GM12878 (cell line): ENCODE data around the gene SLC34A1. TPM values are rescaled to one million over a fixed set of nuclear protein-coding genes. Genes with fewer than 3 reads are reported as not detected.

Experiments
- ATAC-seq: fragments of 200-7000 bp; cut with Tn5 transposase; 3 replicates; pipeline ENCODE4 v1.9.1; 2020; ENCODE audit warnings: mild to moderate bottlenecking, moderate library complexity
- BruUV-seq: library from RNA; stranded (reverse); fragments of 400-500 nt; replicated peaks from 2 replicates; lab custom pipeline; 2021; lab: Mats Ljungman, UMichigan
- CTCF ChIA-PET: fragments of 300-600 bp; sonication (Branson Sonifier 250); formaldehyde crosslinking; extraction: SDS; loops from one replicate; lab custom pipeline; 2021; ENCODE audit warnings: inconsistent platforms; lab: Yijun Ruan, JAX
- POLR2A ChIA-PET: fragments of 350-600 bp; formaldehyde crosslinking; extraction: SDS; loops from one replicate; lab custom pipeline; 2021; ENCODE audit warnings: inconsistent platforms; lab: Charles Lee
- RAD21 ChIA-PET: fragments of 300-600 bp; sonication (Branson Sonifier 250); formaldehyde crosslinking; loops from one replicate; lab custom pipeline; 2023; ENCODE audit warnings: antibody characterized with exemption; ENCODE audit not compliant: unreplicated experiment; lab: Charles Lee
- SMC1A ChIA-PET: fragments of 300-600 bp; sonication (Branson Sonifier 250); formaldehyde crosslinking; loops from one replicate; lab custom pipeline; 2023; ENCODE audit not compliant: unreplicated experiment, uncharacterized antibody; lab: Charles Lee
- DNase-seq: peaks from one replicate; pipeline ENCODE4 v3.0.0-alpha.2; 2011; ENCODE audit warnings: low read depth, low spot score
- FAIRE-seq: peaks from 3 replicates; lab custom pipeline; 2011; peaks lifted over from hg19 to GRCh38; lab: Jason Lieb, UNC
- H2AFZ ChIP-seq: 2 replicates; pipeline ENCODE4 v1.6.0; 2011; ENCODE audit warnings: low read depth, low read length, control low read depth; ENCODE audit not compliant: control insufficient read depth
- H3K27ac ChIP-seq: 2 replicates; pipeline ENCODE4 v1.5.1; 2011; ENCODE audit warnings: control low read depth; ENCODE audit not compliant: control insufficient read depth, insufficient read depth
- H3K27me3 ChIP-seq, 2 experiments: replicated peaks in 1 of 2; 2 replicates each; pipeline versions ENCODE4 v1.6.0 to v1.6.1; 2011; ENCODE audit warnings: low read length in 1 of 2; ENCODE audit not compliant: control insufficient read depth in 2 of 2, insufficient read depth in 2 of 2
- H3K36me3 ChIP-seq, 2 experiments: 2 replicates each; pipeline ENCODE4 v1.5.1; 2011; ENCODE audit warnings: low read length in 1 of 2; ENCODE audit not compliant: control insufficient read depth in 2 of 2, insufficient read depth in 2 of 2
- H3K4me1 ChIP-seq: 2 replicates; pipeline ENCODE4 v1.6.1; 2011; ENCODE audit warnings: mild to moderate bottlenecking, low read length, moderate library complexity, mixed read lengths; ENCODE audit not compliant: control insufficient read depth, insufficient read depth
- H3K4me2 ChIP-seq: 2 replicates; pipeline ENCODE4 v1.6.0; 2011; ENCODE audit warnings: control low read depth; ENCODE audit not compliant: control insufficient read depth, insufficient read depth
- H3K4me3 ChIP-seq: fragments of 200-600 bp; sonication (generic); 2 replicates; pipeline ENCODE4 v1.5.1; 2016
- H3K79me2 ChIP-seq: 2 replicates; pipeline ENCODE4 v1.6.0; 2011; ENCODE audit warnings: low read length; ENCODE audit not compliant: control insufficient read depth, insufficient read depth
- H3K9ac ChIP-seq: 2 replicates; pipeline ENCODE4 v1.8.0; 2011; ENCODE audit warnings: low read length, control low read depth, mixed read lengths; ENCODE audit not compliant: control insufficient read depth, insufficient read depth
- H3K9me3 ChIP-seq: replicated peaks from 3 replicates; pipeline ENCODE4 v1.5.1; 2011; ENCODE audit warnings: mild to moderate bottlenecking, low read length; ENCODE audit not compliant: control insufficient read depth, insufficient read depth
- H4K20me1 ChIP-seq: 2 replicates; pipeline ENCODE4 v1.6.0; 2011; ENCODE audit not compliant: control insufficient read depth, insufficient read depth
- ATF3 ChIP-seq: IDR thresholded peaks from 2 replicates; pipeline ENCODE4 v1.6.1; 2011; ENCODE audit warnings: low read depth, mild to moderate bottlenecking, low read length, moderate library complexity, borderline replicate concordance; ENCODE audit errors: extremely low read depth
- ATF7 ChIP-seq: fragments of 450-650 bp; IDR thresholded peaks from 2 replicates; pipeline ENCODE4 v1.6.1; 2016; ENCODE audit warnings: low read depth, mild to moderate bottlenecking
- BHLHE40 ChIP-seq, 2 experiments: fragments of 450-650 bp in 1 of 2; IDR thresholded peaks; 2 replicates each; pipeline ENCODE4 v1.6.1; 2011 to 2017; ENCODE audit warnings: low read depth in 2 of 2, borderline replicate concordance in 1 of 2, improper control_type of control experiment in 1 of 2, low read length in 1 of 2, mild to moderate bottlenecking in 1 of 2
- CBX3 ChIP-seq: fragments of 200-600 bp; sonication (generic); IDR thresholded peaks from 2 replicates; pipeline ENCODE4 v1.6.1; 2016; ENCODE audit warnings: low read depth, borderline replicate concordance
- CBX5 ChIP-seq: sonication (generic); IDR thresholded peaks from 2 replicates; pipeline ENCODE4 v1.6.1; 2016; ENCODE audit warnings: low read depth, moderate library complexity, mild to moderate bottlenecking, inconsistent platforms
- FOXM1 ChIP-seq: IDR thresholded peaks from 2 replicates; pipeline ENCODE4 v1.6.1; 2012; ENCODE audit warnings: low read depth, mild to moderate bottlenecking, inconsistent platforms, low read length, moderate library complexity
- MAX ChIP-seq: IDR thresholded peaks from 2 replicates; pipeline ENCODE4 v1.6.1; 2012; ENCODE audit warnings: low read depth, low read length, improper control_type of control experiment
- NR2C2 ChIP-seq: IDR thresholded peaks from 2 replicates; pipeline ENCODE4 v1.6.1; 2011; ENCODE audit warnings: borderline replicate concordance, low read depth; ENCODE audit not compliant: control insufficient read depth, insufficient read length
- PML ChIP-seq: IDR thresholded peaks from 2 replicates; pipeline ENCODE4 v1.6.1; 2012; ENCODE audit warnings: low read length, inconsistent platforms
- RB1 ChIP-seq: fragments of 450-650 bp; formaldehyde crosslinking; IDR thresholded peaks from 2 replicates; pipeline ENCODE4 v1.6.1; 2017; ENCODE audit warnings: mild to moderate bottlenecking, borderline replicate concordance
- RELB ChIP-seq: fragments of 450-650 bp; IDR thresholded peaks from 2 replicates; pipeline ENCODE4 v1.6.1; 2017; ENCODE audit warnings: low read depth, mild to moderate bottlenecking, moderate library complexity
- ZBED1 ChIP-seq: IDR thresholded peaks from 2 replicates; pipeline ENCODE4 v1.6.1; 2016; ENCODE audit warnings: borderline replicate concordance
- ZBTB11 ChIP-seq: fragments of 450-650 bp; formaldehyde crosslinking; IDR thresholded peaks from 2 replicates; pipeline ENCODE4 v1.5.0; 2022; ENCODE audit warnings: mild to moderate bottlenecking, missing genetic modification characterization
- ZNF207 ChIP-seq: fragments of 450-650 bp; IDR thresholded peaks from 2 replicates; pipeline ENCODE4 v1.6.1; 2014; ENCODE audit warnings: antibody characterized with exemption, mild to moderate bottlenecking, borderline replicate concordance
- ZNF24 ChIP-seq: fragments of 450-650 bp; IDR thresholded peaks from 2 replicates; pipeline ENCODE4 v1.6.1; 2017; ENCODE audit warnings: antibody characterized with exemption, mild to moderate bottlenecking
- WGBS: methylation state at CpG from one replicate; pipeline ENCODE4 v1.1.6; 2016; ENCODE audit warnings: low lambda C conversion rate; ENCODE audit not compliant: insufficient replicate concordance, insufficient coverage; ENCODE audit errors: missing lambda C conversion rate; 5-methylcytosine and 5-hydroxymethylcytosine counted together
- in situ Hi-C: fragments of 300-500 bp; cut with MboI; formaldehyde crosslinking; loops from 9 replicates; pipeline ENCODE4 v1.14.3; 2018; ENCODE audit warnings: mixed read lengths
- intact Hi-C: fragments of 100-400 bp; cut with micrococcal nuclease; formaldehyde crosslinking; loops from one replicate; pipeline ENCODE4 v1.14.2; 2022; ENCODE audit not compliant: unreplicated experiment
- polyA plus RNA-seq, 11 experiments: library from polyadenylated mRNA; depleted of rRNA in 4 of 11; unstranded in 6 of 11; stranded (reverse) in 5 of 11; fragments of >200 nt; fragmentation: Nextera tagmentation in 4 of 11; fragmentation: Illumina TruSeq in 1 of 11; extraction: Ambion mirVana in 4 of 11; extraction: Trizol in 1 of 11; gene quantifications; 1 replicate in 1 of 11; 2 replicates in 10 of 11; pipeline versions ENCODE4 v1.2.1 to v1.2.3, GENCODE V29; 2011 to 2016; ENCODE audit warnings: inconsistent platforms in 2 of 11, missing spikeins in 2 of 11, low read depth in 1 of 11
- total RNA-seq, 4 experiments: library from RNA; depleted of rRNA in 3 of 4; stranded (reverse); fragments of >200 nt in 3 of 4; fragmentation: Illumina TruSeq in 1 of 4; extraction: Trizol in 1 of 4; gene quantifications; 2 replicates each; pipeline versions ENCODE4 v1.2.1 to v1.2.3, GENCODE V29; 2013 to 2021

The SLC34A1 gene
- total and polyA plus RNA-seq, 10 of the 15 experiments (the other 5 are each of a cell fraction or from before 2014, with no cell fraction given), result 0.03 to 0.14 (median 0.09) TPM; not detected in 2

- peak; percentile 60; the same call in 1 of the 2 replicates for TF ChIP-seq MAX
- TF ChIP-seq ZNF24, result no peak
- TF ChIP-seq BHLHE40 (IDR thresholded peaks at IDR 0.05; ENCODE audit: borderline replicate concordance in 1 of 2, low read depth in 2 of 2, low read length in 1 of 2), result peak; percentile 2 to 12; a peak in 2 of 4 replicates
Observed at GRCh38 chr5:177427211-177427822, 43.1 kb downstream of the SLC34A1 start (continued).

- Histone ChIP-seq H3K4me1 (peaks cover 56% of the 10 kb centered on the region), H3K27me3 (no peaks in the 10 kb centered on the region), H3K36me3 (peaks cover 5 to 10% of the 10 kb centered on the region in 2 experiments; a peak in 3 of 4 replicates), H3K79me2 (peaks cover 57% of the 10 kb centered on the region), H3K4me3 (peak overlapping the region; percentile 83), H3K9me3 (no peaks in the 10 kb centered on the region), H3K9ac (peak overlapping the region; percentile 93), H4K20me1 (no peaks in the 10 kb centered on the region), H3K27ac (peak overlapping the region; percentile 94), H2AFZ (no peak overlapping the region), H3K4me2 (peak overlapping the region; percentile 65)
- DNase-seq (no peak), ATAC-seq (no peak), FAIRE-seq (no peak)
- ChIA-PET CTCF (interaction anchor here (1.0 to 13.2 kb wide), 9 partner anchors 19 to 110 kb away, joined by 3 to 188 read pairs (median 3); partner anchors contain the start of genes PFN3 and PRR7), RAD21 (interaction anchor here (1.2 to 11.0 kb wide), 5 partner anchors 22 to 38 kb away, joined by 3 to 288 read pairs (median 38); partner anchors contain the start of gene PRR7), POLR2A (interaction anchor here (0.9 to 13.4 kb wide), 13 partner anchors 11 to 127 kb away, joined by 3 to 358 read pairs (median 5); partner anchors contain the start of genes F12, PDLIM7, PFN3 and PRR7), SMC1A (interaction anchor here (1.0 to 7.5 kb wide), 9 partner anchors 9 to 80 kb away, joined by 3 to 73 read pairs (median 42); partner anchors contain the start of genes PFN3 and PRR7)
- BruUV-seq, result no TSS peak
- in situ Hi-C loops, result no loop called here
- intact Hi-C loops, result loop anchor here (1.0 to 2.0 kb wide), 2 partner anchors 25 to 27 kb away; no protein-coding TSS in a partner anchor
- 6% methylated on average over 11 of the region's 11 CpGs for WGBS
- TF ChIP-seq FOXM1, result no peak
- TF ChIP-seq PML, result no peak
- no peak for TF ChIP-seq RELB
- TF ChIP-seq CBX3, result no peak
- TF ChIP-seq ZBTB11 (CRISPR knock-in tag), result no peak
- TF ChIP-seq ZNF207, result no peak
- TF ChIP-seq ATF3, result no peak
- TF ChIP-seq RB1, result 0 out of 2 replicates have a peak, but pooled peaks have one; percentile 31
- TF ChIP-seq ZBED1, result no peak
- TF ChIP-seq NR2C2, result no peak
- TF ChIP-seq ATF7, result no peak
- TF ChIP-seq CBX5, result no peak
Observed at GRCh38 chr5:177427919-177428573, 43.8 kb downstream of the SLC34A1 start.
